MM.1S (cell line): ENCODE results near the gene MED20.

Experiments used
- DNase-seq: peaks from one replicate; pipeline ENCODE4 v3.0.0-alpha.2; 2015
- H2AFZ ChIP-seq: fragments of 300-600 bp; sonication (generic); 2 replicates; pipeline ENCODE4 v1.6.0; 2016; ENCODE audit warnings: antibody characterized with exemption, low read length
- H3F3A ChIP-seq: fragments of 300-600 bp; sonication (generic); 2 replicates; pipeline ENCODE4 v1.6.1; 2016; ENCODE audit warnings: mild to moderate bottlenecking, antibody characterized with exemption, low read length, moderate library complexity, mixed read lengths; ENCODE audit not compliant: insufficient read depth
- H3K27ac ChIP-seq: fragments of 300-600 bp; sonication (generic); 2 replicates; pipeline ENCODE4 v1.5.1; 2016; ENCODE audit warnings: mild to moderate bottlenecking, low read length
- H3K27me3 ChIP-seq: fragments of 300-600 bp; sonication (generic); replicated peaks from 2 replicates; pipeline ENCODE4 v1.6.0; 2016; ENCODE audit warnings: low read length; ENCODE audit not compliant: insufficient read depth
- H3K36me3 ChIP-seq: fragments of 300-600 bp; sonication (generic); replicated peaks from 2 replicates; pipeline ENCODE4 v1.6.1; 2016; ENCODE audit warnings: mild to moderate bottlenecking, low read length, mixed read lengths; ENCODE audit not compliant: insufficient read depth
- H3K4me1 ChIP-seq: fragments of 300-600 bp; sonication (generic); 2 replicates; pipeline ENCODE4 v1.6.1; 2016; ENCODE audit warnings: low read length, mixed read lengths
- H3K4me2 ChIP-seq: fragments of 300-600 bp; sonication (generic); 2 replicates; pipeline ENCODE4 v1.6.0; 2016; ENCODE audit warnings: low read depth, low read length
- H3K4me3 ChIP-seq: fragments of 300-600 bp; sonication (generic); 2 replicates; pipeline ENCODE4 v1.5.1; 2016; ENCODE audit warnings: low read length, mixed read lengths
- H3K79me2 ChIP-seq: fragments of 300-600 bp; sonication (generic); 2 replicates; pipeline ENCODE4 v1.6.1; 2016; ENCODE audit warnings: mixed run types, low read length, mixed read lengths
- H3K9ac ChIP-seq: fragments of 300-600 bp; sonication (generic); 2 replicates; pipeline ENCODE4 v1.6.1; 2016; ENCODE audit warnings: low read length, mixed read lengths
- H3K9me2 ChIP-seq: fragments of 300-600 bp; sonication (generic); replicated peaks from 2 replicates; pipeline ENCODE4 v1.6.1; 2016; ENCODE audit warnings: mild to moderate bottlenecking, low read length, mixed read lengths; ENCODE audit not compliant: insufficient read depth
- H3K9me3 ChIP-seq: fragments of 300-600 bp; sonication (generic); replicated peaks from 2 replicates; pipeline ENCODE4 v1.6.1; 2016; ENCODE audit warnings: mild to moderate bottlenecking, low read length, mixed read lengths; ENCODE audit not compliant: insufficient read depth
- H4K20me1 ChIP-seq: fragments of 300-600 bp; sonication (generic); 2 replicates; pipeline ENCODE4 v1.6.1; 2016; ENCODE audit warnings: mild to moderate bottlenecking, low read length, moderate library complexity, mixed read lengths; ENCODE audit not compliant: insufficient read depth
- CTCF ChIP-seq: fragments of 300-600 bp; sonication (generic); IDR thresholded peaks from 2 replicates; pipeline ENCODE4 v1.5.1; 2016; ENCODE audit warnings: antibody characterized with exemption, low read length, mixed read lengths
- EZH2 ChIP-seq: fragments of 300-600 bp; sonication (generic); optimal IDR thresholded peaks from 2 replicates; pipeline ENCODE3; 2017; ENCODE audit warnings: low read depth, mild to moderate bottlenecking, antibody characterized with exemption, low read length, mixed read lengths
- EZH2phosphoT487 ChIP-seq: fragments of 300-600 bp; sonication (generic); IDR thresholded peaks from 2 replicates; pipeline ENCODE4 v1.6.1; 2018; ENCODE audit warnings: antibody characterized with exemption, low read length

Gene MED20

DNA sequence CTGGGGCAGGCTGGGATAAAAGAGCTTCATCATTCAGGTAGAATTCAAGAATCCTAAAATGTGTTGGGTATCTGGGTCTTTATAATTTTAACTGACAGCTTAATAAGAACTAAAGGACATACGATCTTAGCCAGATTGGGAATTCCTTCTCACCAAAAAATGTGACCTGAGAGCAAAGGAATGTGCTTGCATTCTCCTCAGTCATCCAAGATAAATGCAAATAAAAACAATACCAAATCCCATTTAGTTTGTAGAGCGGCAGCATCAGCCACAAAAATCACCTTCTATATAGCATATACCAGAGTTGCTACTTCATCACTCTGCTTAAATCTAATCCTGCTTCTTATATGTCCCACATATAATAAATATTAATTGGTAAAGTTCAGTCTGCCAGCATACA lies 42.7 kb downstream of the MED20 start:
- Histone ChIP-seq H3K4me3 (no peak overlapping the region), H2AFZ (no peak overlapping the region), H3K9me3 (no peaks in the 10 kb centered on the region), H3K36me3 (no peaks in the 10 kb centered on the region), H3K9ac (no peak overlapping the region), H3K27me3 (no peaks in the 10 kb centered on the region), H3K4me1 (peaks cover 13% of the 10 kb centered on the region; the same call in 1 of the 2 replicates), H3K4me2 (no peak overlapping the region), H4K20me1 (no peaks in the 10 kb centered on the region), H3F3A (no peaks in the 10 kb centered on the region), H3K9me2 (no peaks in the 10 kb centered on the region), H3K79me2 (0 out of 2 replicates have a peak, but pooled peaks cover 9% of the 10 kb centered on the region), H3K27ac (no peak overlapping the region)
- no peak for DNase-seq
- TF ChIP-seq EZH2phosphoT487 (no peak), EZH2 (no peak), CTCF (no peak)

GRCh38 chr6:41877051-41877680 lies 43.8 kb downstream of the MED20 start:
- Histone ChIP-seq H3F3A (no peaks in the 10 kb centered on the region), H4K20me1 (no peaks in the 10 kb centered on the region), H3K9ac (no peak overlapping the region), H3K27me3 (no peaks in the 10 kb centered on the region), H3K9me3 (no peaks in the 10 kb centered on the region), H3K36me3 (no peaks in the 10 kb centered on the region), H2AFZ (no peak overlapping the region), H3K9me2 (no peaks in the 10 kb centered on the region), H3K4me2 (no peak overlapping the region), H3K79me2 (0 out of 2 replicates have a peak, but pooled peaks cover 9% of the 10 kb centered on the region), H3K4me1 (peaks cover 13% of the 10 kb centered on the region; the same call in 1 of the 2 replicates), H3K27ac (no peak overlapping the region), H3K4me3 (no peak overlapping the region)
- DNase-seq = no peak
- no peak for TF ChIP-seq EZH2
- no peak for TF ChIP-seq CTCF
- TF ChIP-seq EZH2phosphoT487 = no peak

- no peaks in the 10 kb centered on the region for H4K20me1 ChIP-seq
- H2AFZ ChIP-seq = no peak overlapping the region
- no peak overlapping the region for H3K4me3 ChIP-seq
- no peaks in the 10 kb centered on the region for H3K27me3 ChIP-seq
- no peaks in the 10 kb centered on the region for H3K9me2 ChIP-seq
- no peak overlapping the region for H3K27ac ChIP-seq
- DNase-seq = no peak
- no peak overlapping the region for H3K4me2 ChIP-seq
- H3K4me1 ChIP-seq = peaks cover 14% of the 10 kb centered on the region
- H3K36me3 ChIP-seq = no peaks in the 10 kb centered on the region; the same call in 1 of the 2 replicates
- TF ChIP-seq CTCF = no peak
- TF ChIP-seq EZH2 = no peak
- TF ChIP-seq EZH2phosphoT487 = no peak
- H3K9ac ChIP-seq = no peak overlapping the region
- H3K79me2 ChIP-seq = 0 out of 2 replicates have a peak, but pooled peaks cover 9% of the 10 kb centered on the region
- H3K9me3 ChIP-seq = no peaks in the 10 kb centered on the region
- H3F3A ChIP-seq = peaks cover 3% of the 10 kb centered on the region; the same call in 1 of the 2 replicates
These were observed 46.2 kb downstream of the MED20 start for GRCh38 chr6:41874741-41875140.
